IMR-90 (cell line): ENCODE data around the gene NCS1. TPM values are rescaled to one million over a fixed set of nuclear protein-coding genes. Genes with fewer than 3 reads are reported as not detected.

Experiments used
- ATAC-seq: fragments of 200-7000 bp; cut with Tn5 transposase; 2 replicates; pipeline ENCODE4 v1.9.1; 2020; ENCODE audit warnings: low read depth, mild to moderate bottlenecking, moderate library complexity
- BruUV-seq: library from RNA; stranded (reverse); fragments of 400-500 nt; replicated peaks from 2 replicates; lab custom pipeline; 2021; lab: Mats Ljungman, UMichigan
- CTCF ChIA-PET: fragments of 300-600 bp; formaldehyde crosslinking; extraction: SDS; loops from one replicate; lab custom pipeline; 2021; ENCODE audit warnings: antibody characterized with exemption; lab: Yijun Ruan, JAX
- POLR2A ChIA-PET: fragments of 300-600 bp; sonication (Branson Sonifier 250); formaldehyde crosslinking; loops from one replicate; lab custom pipeline; 2022; ENCODE audit warnings: antibody characterized with exemption; ENCODE audit not compliant: unreplicated experiment; lab: Charles Lee
- DNase-seq: peaks from one replicate; pipeline ENCODE4 v3.0.0; 2013
- H2AFZ ChIP-seq: replicated peaks from 2 replicates; pipeline ENCODE3; 2013; ENCODE audit warnings: low read length, mild to moderate bottlenecking; ENCODE audit not compliant: poor library complexity
- H2AK5ac ChIP-seq: 2 replicates; pipeline ENCODE4 v1.6.1; 2013; ENCODE audit warnings: low read depth, low read length, inconsistent platforms
- H2AK9ac ChIP-seq: replicated peaks from 2 replicates; pipeline ENCODE3; 2013; ENCODE audit warnings: mild to moderate bottlenecking, low read depth, low read length, moderate library complexity; ENCODE audit not compliant: poor library complexity
- H2BK120ac ChIP-seq: 2 replicates; pipeline ENCODE4 v1.6.1; 2013; ENCODE audit warnings: low read depth, low read length, inconsistent platforms
- H2BK15ac ChIP-seq: 3 replicates; pipeline ENCODE4 v1.6.1; 2013; ENCODE audit warnings: low read depth, low read length, inconsistent platforms
- H2BK20ac ChIP-seq: 2 replicates; pipeline ENCODE4 v1.6.1; 2013; ENCODE audit warnings: low read depth, mild to moderate bottlenecking, inconsistent platforms, low read length, moderate library complexity
- H2BK5ac ChIP-seq: 2 replicates; pipeline ENCODE4 v1.6.1; 2013; ENCODE audit warnings: mild to moderate bottlenecking, low read depth, low read length, inconsistent platforms; ENCODE audit not compliant: poor library complexity, severe bottlenecking
- H3K14ac ChIP-seq: replicated peaks from 2 replicates; pipeline ENCODE4 v1.6.1; 2013; ENCODE audit warnings: low read depth, low read length, inconsistent platforms
- H3K18ac ChIP-seq: 2 replicates; pipeline ENCODE4 v1.6.1; 2013; ENCODE audit warnings: low read depth, low read length, control low read depth
- H3K23ac ChIP-seq: 2 replicates; pipeline ENCODE4 v1.6.1; 2013; ENCODE audit warnings: low read depth, low read length, inconsistent platforms
- H3K27ac ChIP-seq: 2 replicates; pipeline ENCODE4 v1.5.1; 2013; ENCODE audit warnings: mild to moderate bottlenecking, control low read depth, low read length; ENCODE audit not compliant: insufficient read depth
- H3K27me3 ChIP-seq: 2 replicates; pipeline ENCODE4 v1.6.1; 2013; ENCODE audit warnings: low read length; ENCODE audit not compliant: control insufficient read depth, insufficient read depth
- H3K36me3 ChIP-seq: 2 replicates; pipeline ENCODE4 v1.6.1; 2013; ENCODE audit warnings: low read length, mixed read lengths; ENCODE audit not compliant: control insufficient read depth, insufficient read depth
- H3K4ac ChIP-seq: 2 replicates; pipeline ENCODE4 v1.6.1; 2013; ENCODE audit warnings: low read depth, low read length, inconsistent platforms
- H3K4me1 ChIP-seq: 2 replicates; pipeline ENCODE4 v1.6.1; 2013; ENCODE audit warnings: low read length, mixed read lengths; ENCODE audit not compliant: control insufficient read depth, insufficient read depth
- H3K4me2 ChIP-seq: 2 replicates; pipeline ENCODE4 v1.6.1; 2013; ENCODE audit warnings: low read depth, mild to moderate bottlenecking, control low read depth, low read length, moderate library complexity
- H3K4me3 ChIP-seq: 2 replicates; pipeline ENCODE4 v1.5.1; 2013; ENCODE audit warnings: low read depth, mild to moderate bottlenecking, control low read depth, low read length, moderate library complexity; ENCODE audit not compliant: insufficient read depth
- H3K56ac ChIP-seq: 2 replicates; pipeline ENCODE4 v1.6.1; 2013; ENCODE audit warnings: low read length, inconsistent platforms; ENCODE audit not compliant: insufficient read depth; ENCODE audit errors: extremely low read depth
- H3K79me1 ChIP-seq, 2 experiments: 2 replicates each; pipeline ENCODE4 v1.6.1; 2013; ENCODE audit warnings: low read length in 2 of 2, inconsistent platforms in 1 of 2, low read depth in 1 of 2
- H3K9ac ChIP-seq: 2 replicates; pipeline ENCODE4 v1.6.1; 2013; ENCODE audit warnings: low read depth, low read length, control low read depth
- H3K9me1 ChIP-seq: 2 replicates; pipeline ENCODE4 v1.6.1; 2013; ENCODE audit warnings: low read length, inconsistent platforms; ENCODE audit not compliant: insufficient read depth
- H3K9me3 ChIP-seq: 2 replicates; pipeline ENCODE4 v1.6.1; 2013; ENCODE audit warnings: low read length; ENCODE audit not compliant: control insufficient read depth, insufficient read depth
- H4K20me1 ChIP-seq: 2 replicates; pipeline ENCODE4 v1.6.1; 2013; ENCODE audit warnings: low read length, inconsistent platforms; ENCODE audit not compliant: insufficient read depth
- H4K5ac ChIP-seq: 2 replicates; pipeline ENCODE4 v1.6.1; 2013; ENCODE audit warnings: mild to moderate bottlenecking, low read depth, low read length, control low read depth
- H4K8ac ChIP-seq, 2 experiments: 2 replicates each; pipeline ENCODE4 v1.6.1; 2013; ENCODE audit warnings: low read depth in 2 of 2, low read length in 2 of 2, control low read depth in 1 of 2, inconsistent platforms in 1 of 2
- H4K91ac ChIP-seq: 2 replicates; pipeline ENCODE4 v1.6.1; 2013; ENCODE audit warnings: low read depth, low read length, inconsistent platforms; ENCODE audit not compliant: insufficient read depth
- BHLHE40 ChIP-seq: fragments of 150-350 bp; IDR thresholded peaks from 2 replicates; pipeline ENCODE4 v1.6.1; 2016; ENCODE audit warnings: mild to moderate bottlenecking, low read depth, low read length
- CEBPB ChIP-seq: IDR thresholded peaks from 2 replicates; pipeline ENCODE4 v1.6.1; 2012; ENCODE audit warnings: low read depth, low read length, improper control_type of control experiment
- CHD1 ChIP-seq: IDR thresholded peaks from 2 replicates; pipeline ENCODE4 v1.6.1; 2012; ENCODE audit warnings: low read depth, low read length, improper control_type of control experiment
- FOS ChIP-seq: fragments of 150-350 bp; IDR thresholded peaks from 2 replicates; pipeline ENCODE4 v1.6.1; 2016; ENCODE audit warnings: low read depth, low read length
- MAFK ChIP-seq: IDR thresholded peaks from 2 replicates; pipeline ENCODE4 v1.6.1; 2012; ENCODE audit warnings: low read depth, low read length, improper control_type of control experiment
- MAZ ChIP-seq: IDR thresholded peaks from 2 replicates; pipeline ENCODE4 v1.6.1; 2012; ENCODE audit warnings: low read depth, mild to moderate bottlenecking, low read length, improper control_type of control experiment, moderate library complexity, borderline replicate concordance
- MXI1 ChIP-seq: IDR thresholded peaks from 2 replicates; pipeline ENCODE4 v1.6.1; 2012; ENCODE audit warnings: low read depth, mild to moderate bottlenecking, low read length, moderate library complexity, borderline replicate concordance
- NFE2L2 ChIP-seq: fragments of 150-350 bp; IDR thresholded peaks from 2 replicates; pipeline ENCODE4 v1.6.1; 2016; ENCODE audit warnings: low read depth, mild to moderate bottlenecking, low read length
- POLR2A ChIP-seq: IDR thresholded peaks from 2 replicates; pipeline ENCODE4 v1.6.1; 2012; ENCODE audit warnings: mild to moderate bottlenecking, low read depth, low read length
- RAD21 ChIP-seq: IDR thresholded peaks from 2 replicates; pipeline ENCODE4 v1.6.1; 2012; ENCODE audit warnings: low read length, improper control_type of control experiment
- RCOR1 ChIP-seq: IDR thresholded peaks from 2 replicates; pipeline ENCODE4 v1.6.1; 2012; ENCODE audit warnings: mild to moderate bottlenecking, low read length, improper control_type of control experiment; ENCODE audit not compliant: insufficient replicate concordance
- RFX5 ChIP-seq: IDR thresholded peaks from 2 replicates; pipeline ENCODE4 v1.8.0; 2012; ENCODE audit warnings: low read depth, mild to moderate bottlenecking, low read length, moderate library complexity
- SMC3 ChIP-seq: fragments of 150-350 bp; IDR thresholded peaks from 2 replicates; pipeline ENCODE4 v1.6.1; 2016; ENCODE audit warnings: low read depth, mild to moderate bottlenecking, antibody characterized with exemption, low read length, moderate library complexity
- WGBS, 2 experiments: methylation state at CpG; one replicate each; pipeline versions ENCODE4 v1.1.5 to v1.1.7; 2013; ENCODE audit warnings: missing lambda C conversion rate in 2 of 2; ENCODE audit not compliant: insufficient read length in 1 of 2; ENCODE audit errors: extremely low coverage in 2 of 2; 5-methylcytosine and 5-hydroxymethylcytosine counted together
- dilution Hi-C: fragments of 300-500 bp; cut with HindIII; formaldehyde crosslinking; loops from one replicate; pipeline ENCODE4 v1.14.3; 2018; ENCODE audit warnings: low sequenced_read_pairs; ENCODE audit not compliant: unreplicated experiment
- in situ Hi-C: fragments of 300-500 bp; cut with MboI; formaldehyde crosslinking; loops from 3 replicates; pipeline ENCODE4 v1.14.3; 2019; ENCODE audit warnings: low sequenced_read_pairs, inconsistent platforms, mixed read lengths
- intact Hi-C: fragments of 100-400 bp; cut with micrococcal nuclease; formaldehyde crosslinking; loops from 2 replicates; pipeline ENCODE4 v1.10.0; 2022
- polyA plus RNA-seq, 3 experiments: library from polyadenylated mRNA; depleted of rRNA; stranded (reverse); fragments of >200 nt; gene quantifications; 2 replicates each; pipeline ENCODE4 v1.2.3, GENCODE V29; 2012; ENCODE audit warnings: low replicate concordance in 1 of 3
- total RNA-seq: library from RNA; depleted of rRNA; stranded (reverse); fragments of >200 nt; gene quantifications from 2 replicates; pipeline ENCODE4 v1.2.3, GENCODE V29; 2012
- TF ChIP-seq, protein P1 (sequence below): fragments of 150-350 bp; IDR thresholded peaks from 2 replicates; pipeline ENCODE4 v1.6.1; 2016; ENCODE audit warnings: low read depth, mild to moderate bottlenecking, low read length, moderate library complexity, borderline replicate concordance
- TF ChIP-seq, protein P2 (sequence below): conservative IDR thresholded peaks from 2 replicates; pipeline ENCODE4 v1.5.1; 2012; ENCODE audit warnings: mild to moderate bottlenecking, low read depth, low read length, improper control_type of control experiment
- TF ChIP-seq, protein P3 (sequence below): fragments of 150-350 bp; IDR thresholded peaks from 2 replicates; pipeline ENCODE4 v1.6.1; 2017; ENCODE audit warnings: mild to moderate bottlenecking, antibody characterized with exemption, low read length, low read depth

Gene NCS1
- total and polyA plus RNA-seq, 2 of the 4 experiments (the other 2 are of a cell fraction) = 41.0 to 60.5 TPM

DNA sequence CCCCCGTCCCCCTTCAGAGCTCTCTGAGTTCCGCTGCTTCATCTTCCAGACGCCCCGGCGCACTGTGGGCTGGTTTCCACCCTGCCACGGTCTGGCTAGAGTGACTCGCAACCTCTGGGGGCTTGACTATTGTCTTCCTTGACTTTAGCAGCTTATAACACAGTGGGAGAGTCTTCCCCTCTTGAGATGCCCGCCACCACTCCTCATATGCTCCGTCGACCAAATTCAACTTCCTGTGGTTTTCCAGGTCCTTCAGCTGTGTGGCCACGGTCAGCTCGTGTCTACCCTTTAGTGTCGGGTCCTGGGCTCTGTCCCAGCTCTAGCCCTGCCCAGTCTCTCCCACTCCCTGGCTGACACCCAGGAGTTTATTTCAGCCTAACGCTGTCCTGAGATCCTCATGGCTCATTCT, 28.2 kb upstream of the NCS1 start:
- ChIA-PET POLR2A (no interaction called here), CTCF (interaction anchor here (1.0 kb wide), 1 partner anchor 29 kb away, joined by 4 read pairs; no protein-coding TSS in a partner anchor)
- H3K27ac ChIP-seq = no peak overlapping the region
- DNase-seq (peak; percentile 42), ATAC-seq (peak; percentile 64)
- H3K4me2 ChIP-seq = no peak overlapping the region
- H2BK120ac ChIP-seq = peak overlapping the region; percentile 35; the same call in 1 of the 2 replicates
- H3K9me1 ChIP-seq = peaks cover 8% of the 10 kb centered on the region; the same call in 1 of the 2 replicates
- H3K36me3 ChIP-seq = no peaks in the 10 kb centered on the region
- H2AK5ac ChIP-seq = no peak overlapping the region
- H3K4me1 ChIP-seq = peaks cover 10% of the 10 kb centered on the region
- H3K23ac ChIP-seq = peak overlapping the region; percentile 64
- no peak overlapping the region for H4K91ac ChIP-seq
- H3K4ac ChIP-seq = peak overlapping the region; percentile 60
- H3K79me1 ChIP-seq = peaks cover 0 to 5% of the 10 kb centered on the region in 2 experiments; a peak in 2 of 4 replicates
- no peaks in the 10 kb centered on the region for H4K20me1 ChIP-seq
- H3K27me3 ChIP-seq = no peaks in the 10 kb centered on the region
- H2AK9ac ChIP-seq = peak overlapping the region; percentile 34
- BruUV-seq = no TSS peak
- H3K56ac ChIP-seq = no peak overlapping the region
- no peak overlapping the region for H3K4me3 ChIP-seq
- H3K9ac ChIP-seq = no peak overlapping the region
- no peak overlapping the region for H3K14ac ChIP-seq
- in situ Hi-C loops = no loop called here
- no peaks in the 10 kb centered on the region for H3K9me3 ChIP-seq
- H2BK5ac ChIP-seq = no peak overlapping the region
- peak overlapping the region; percentile 48; the same call in 1 of the 2 replicates for H2BK20ac ChIP-seq
- no peak overlapping the region for H3K18ac ChIP-seq
- intact Hi-C loops = no loop called here
- TF ChIP-seq, protein P1, sequence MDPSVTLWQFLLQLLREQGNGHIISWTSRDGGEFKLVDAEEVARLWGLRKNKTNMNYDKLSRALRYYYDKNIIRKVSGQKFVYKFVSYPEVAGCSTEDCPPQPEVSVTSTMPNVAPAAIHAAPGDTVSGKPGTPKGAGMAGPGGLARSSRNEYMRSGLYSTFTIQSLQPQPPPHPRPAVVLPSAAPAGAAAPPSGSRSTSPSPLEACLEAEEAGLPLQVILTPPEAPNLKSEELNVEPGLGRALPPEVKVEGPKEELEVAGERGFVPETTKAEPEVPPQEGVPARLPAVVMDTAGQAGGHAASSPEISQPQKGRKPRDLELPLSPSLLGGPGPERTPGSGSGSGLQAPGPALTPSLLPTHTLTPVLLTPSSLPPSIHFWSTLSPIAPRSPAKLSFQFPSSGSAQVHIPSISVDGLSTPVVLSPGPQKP = no peak
- no peak for TF ChIP-seq NFE2L2
- no peak for TF ChIP-seq FOS
- TF ChIP-seq RFX5 = no peak
- TF ChIP-seq RAD21 = no peak
- no peak for TF ChIP-seq POLR2A
- TF ChIP-seq SMC3 = no peak
- TF ChIP-seq MXI1 = no peak
- TF ChIP-seq MAFK = no peak
- no peak for TF ChIP-seq BHLHE40
- TF ChIP-seq RCOR1 = no peak
- TF ChIP-seq, protein P2, sequence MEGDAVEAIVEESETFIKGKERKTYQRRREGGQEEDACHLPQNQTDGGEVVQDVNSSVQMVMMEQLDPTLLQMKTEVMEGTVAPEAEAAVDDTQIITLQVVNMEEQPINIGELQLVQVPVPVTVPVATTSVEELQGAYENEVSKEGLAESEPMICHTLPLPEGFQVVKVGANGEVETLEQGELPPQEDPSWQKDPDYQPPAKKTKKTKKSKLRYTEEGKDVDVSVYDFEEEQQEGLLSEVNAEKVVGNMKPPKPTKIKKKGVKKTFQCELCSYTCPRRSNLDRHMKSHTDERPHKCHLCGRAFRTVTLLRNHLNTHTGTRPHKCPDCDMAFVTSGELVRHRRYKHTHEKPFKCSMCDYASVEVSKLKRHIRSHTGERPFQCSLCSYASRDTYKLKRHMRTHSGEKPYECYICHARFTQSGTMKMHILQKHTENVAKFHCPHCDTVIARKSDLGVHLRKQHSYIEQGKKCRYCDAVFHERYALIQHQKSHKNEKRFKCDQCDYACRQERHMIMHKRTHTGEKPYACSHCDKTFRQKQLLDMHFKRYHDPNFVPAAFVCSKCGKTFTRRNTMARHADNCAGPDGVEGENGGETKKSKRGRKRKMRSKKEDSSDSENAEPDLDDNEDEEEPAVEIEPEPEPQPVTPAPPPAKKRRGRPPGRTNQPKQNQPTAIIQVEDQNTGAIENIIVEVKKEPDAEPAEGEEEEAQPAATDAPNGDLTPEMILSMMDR = no peak
- TF ChIP-seq, protein P3, sequence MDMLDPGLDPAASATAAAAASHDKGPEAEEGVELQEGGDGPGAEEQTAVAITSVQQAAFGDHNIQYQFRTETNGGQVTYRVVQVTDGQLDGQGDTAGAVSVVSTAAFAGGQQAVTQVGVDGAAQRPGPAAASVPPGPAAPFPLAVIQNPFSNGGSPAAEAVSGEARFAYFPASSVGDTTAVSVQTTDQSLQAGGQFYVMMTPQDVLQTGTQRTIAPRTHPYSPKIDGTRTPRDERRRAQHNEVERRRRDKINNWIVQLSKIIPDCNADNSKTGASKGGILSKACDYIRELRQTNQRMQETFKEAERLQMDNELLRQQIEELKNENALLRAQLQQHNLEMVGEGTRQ = no peak
- no peak for TF ChIP-seq MAZ
- no peak for TF ChIP-seq CHD1
- TF ChIP-seq CEBPB = no peak
- H4K5ac ChIP-seq = no peak overlapping the region
- no peak overlapping the region for H2BK15ac ChIP-seq
- dilution Hi-C loops = no loop called here
- H2AFZ ChIP-seq = peak overlapping the region; percentile 75
- H4K8ac ChIP-seq = peak overlapping the region in 1 of 2 experiments; percentile 52; a peak in 1 of 4 replicates
- 9% methylated on average over 9 of the region's 14 CpGs; no CpG with 5 or more reads in 1 of the 2 experiments for WGBS, 2 experiments
